RWPE1 (cell line): ENCODE measurements around the gene UBAC2.

Source experiments
- CTCF ChIA-PET: fragments of 350-600 bp; sonication (Branson Sonifier 250); formaldehyde crosslinking; extraction: SDS; loops from one replicate; lab custom pipeline; 2021; lab: Yijun Ruan, JAX
- POLR2A ChIA-PET: fragments of 400-600 bp; formaldehyde crosslinking; extraction: SDS; loops from one replicate; lab custom pipeline; 2020; ENCODE audit warnings: antibody characterized with exemption; ENCODE audit not compliant: low non-redundant PET; lab: Yijun Ruan, JAX
- DNase-seq: peaks from one replicate; pipeline ENCODE4 v3.0.0; 2012; ENCODE audit warnings: low spot score
- H3K27ac ChIP-seq: fragments of 450-650 bp; 2 replicates; pipeline ENCODE4 v1.5.1; 2017
- CTCF ChIP-seq: fragments of 450-650 bp; conservative IDR thresholded peaks from 2 replicates; pipeline ENCODE4 v1.5.1; 2017; ENCODE audit warnings: low read depth, mild to moderate bottlenecking

The UBAC2 gene

GRCh38 chr13:99199541-99200431, 868 bp upstream of the UBAC2 start:
- POLR2A ChIA-PET, result interaction anchor here (0.5 to 1.1 kb wide), 4 partner anchors 12 to 113 kb away, joined by 3 to 5 read pairs (median 3); no protein-coding TSS in a partner anchor
- CTCF ChIA-PET, result interaction anchor here (0.5 to 1.3 kb wide), 5 partner anchors 23 to 857 kb away, joined by 3 to 7 read pairs (median 4); no protein-coding TSS in a partner anchor
- no peak for DNase-seq
- H3K27ac ChIP-seq, result peak overlapping the region; percentile 87
- TF ChIP-seq CTCF, result no peak

GRCh38 chr13:99203601-99204579, 3.2 kb downstream of the UBAC2 start:
- POLR2A ChIA-PET, result no interaction called here
- CTCF ChIA-PET, result interaction anchor here (0.6 kb wide), 1 partner anchor 27 kb away, joined by 3 read pairs; no protein-coding TSS in a partner anchor
- no peak for DNase-seq
- no peak for TF ChIP-seq CTCF
- no peak overlapping the region for H3K27ac ChIP-seq

GRCh38 chr13:99205621-99206220, 5.1 kb downstream of the UBAC2 start:
- TF ChIP-seq CTCF, result no peak
- H3K27ac ChIP-seq, result no peak overlapping the region
- DNase-seq, result no peak
- CTCF ChIA-PET, result interaction anchor here (0.6 to 0.7 kb wide), 2 partner anchors 197 to 1283 kb away, joined by 3 read pairs; no protein-coding TSS in a partner anchor
- POLR2A ChIA-PET, result interaction anchor here (1.2 kb wide), 1 partner anchor 117 kb away, joined by 10 read pairs; no protein-coding TSS in a partner anchor

- TF ChIP-seq CTCF, result no peak
- CTCF ChIA-PET, result no interaction called here
- POLR2A ChIA-PET, result interaction anchor here (0.6 kb wide), 1 partner anchor 131 kb away, joined by 6 read pairs; no protein-coding TSS in a partner anchor
- no peak overlapping the region for H3K27ac ChIP-seq
- DNase-seq, result no peak
Measured at GRCh38 chr13:99206226-99206625, 5.6 kb downstream of the UBAC2 start.

- POLR2A ChIA-PET, result interaction anchor here (0.6 kb wide), 1 partner anchor 131 kb away, joined by 6 read pairs; no protein-coding TSS in a partner anchor
- TF ChIP-seq CTCF, result no peak
- CTCF ChIA-PET, result no interaction called here
- no peak overlapping the region for H3K27ac ChIP-seq
- no peak for DNase-seq
Measured at GRCh38 chr13:99206873-99207272, 6.2 kb downstream of the UBAC2 start.
